VCaP (cell line): ENCODE measurements around the gene FOXD4L6.
"Not testable (repeated sequence)": the region's sequence is repeated elsewhere in the genome, so short reads cannot be mapped to it uniquely, and the experiment has no call there.

Experiments
- H3K27ac ChIP-seq: fragments of 450-650 bp; 2 replicates; pipeline ENCODE4 v1.5.1; 2017
- TF ChIP-seq, protein P1 (sequence below): fragments of 450-650 bp; conservative IDR thresholded peaks from 2 replicates; pipeline ENCODE4 v1.5.1; 2017; ENCODE audit warnings: mild to moderate bottlenecking, moderate library complexity

The FOXD4L6 gene

DNA sequence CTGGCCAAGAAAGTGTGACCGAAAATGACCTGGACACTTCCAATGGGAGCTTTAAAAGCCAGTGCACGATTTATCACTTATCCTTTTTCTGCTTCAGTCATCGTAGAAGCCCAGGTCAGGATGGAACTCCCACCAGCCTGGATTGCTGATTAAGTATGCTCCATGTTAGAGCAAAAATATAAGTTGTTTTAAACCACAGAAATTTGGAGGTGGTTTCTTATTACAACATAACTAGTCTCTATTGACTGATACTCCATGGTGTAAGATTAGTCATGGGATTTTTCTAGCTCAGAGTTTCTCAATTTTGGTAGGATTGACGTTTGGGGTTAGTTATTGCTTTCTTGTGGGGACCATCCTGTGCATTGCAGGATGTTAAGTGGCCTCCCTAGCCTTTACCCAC is 29.7 kb downstream of the FOXD4L6 start:
- not testable (repeated sequence) for H3K27ac ChIP-seq

DNA sequence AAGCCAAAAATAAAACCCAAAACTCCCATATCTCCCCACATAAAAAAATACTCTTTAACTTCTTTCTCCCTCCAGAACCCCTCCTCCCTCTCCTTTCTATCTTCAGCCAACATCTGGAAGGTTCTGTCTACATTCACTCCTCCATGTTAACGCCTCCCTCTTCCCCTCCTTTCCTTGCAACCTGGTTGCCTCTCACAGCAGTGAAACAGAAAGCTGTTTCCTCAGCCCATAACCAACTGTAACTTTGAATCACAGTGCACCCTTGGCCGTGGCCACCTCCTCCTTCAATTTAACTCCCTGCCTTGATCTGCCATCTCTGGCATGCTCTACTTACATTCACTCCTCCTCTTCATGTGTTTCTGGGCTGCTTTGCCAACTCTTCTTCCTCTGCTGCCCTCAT is 33.4 kb downstream of the FOXD4L6 start:
- not testable (repeated sequence) for H3K27ac ChIP-seq

DNA sequence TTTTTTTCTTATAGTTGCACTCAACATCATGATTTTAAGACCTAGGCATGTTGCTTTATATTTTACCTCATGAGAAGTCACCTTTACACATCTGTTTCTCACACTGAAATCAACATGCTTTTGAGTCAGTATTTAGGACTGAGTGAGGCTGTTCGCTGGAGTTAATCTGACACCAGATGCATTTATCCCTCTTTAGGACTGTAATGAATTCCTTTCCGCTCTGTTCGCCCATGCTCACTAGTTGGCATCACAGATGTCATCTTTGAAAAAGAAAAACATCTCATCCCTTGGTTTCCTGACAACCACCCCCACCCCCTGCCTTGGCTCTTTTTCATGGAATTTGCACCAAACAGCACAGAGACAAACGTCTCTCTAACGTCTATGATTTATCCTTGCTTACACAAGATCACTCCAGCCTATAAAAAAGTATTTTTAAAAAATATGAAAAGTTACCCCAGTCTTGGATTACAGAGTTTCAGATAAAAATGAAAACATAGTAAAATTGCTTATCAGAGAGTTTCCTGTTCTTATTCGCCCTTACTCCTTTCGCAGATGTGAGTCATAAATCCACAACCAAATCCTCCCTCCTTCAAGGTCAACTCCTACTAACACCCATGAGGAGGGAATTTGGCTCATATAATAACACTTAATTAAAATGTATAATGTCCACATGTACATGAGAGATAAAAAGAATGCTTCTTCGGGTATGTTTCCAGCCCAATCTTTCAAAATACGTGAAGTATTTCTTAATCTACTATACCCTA is 34.3 kb downstream of the FOXD4L6 start:
- H3K27ac ChIP-seq = not testable (repeated sequence)

DNA sequence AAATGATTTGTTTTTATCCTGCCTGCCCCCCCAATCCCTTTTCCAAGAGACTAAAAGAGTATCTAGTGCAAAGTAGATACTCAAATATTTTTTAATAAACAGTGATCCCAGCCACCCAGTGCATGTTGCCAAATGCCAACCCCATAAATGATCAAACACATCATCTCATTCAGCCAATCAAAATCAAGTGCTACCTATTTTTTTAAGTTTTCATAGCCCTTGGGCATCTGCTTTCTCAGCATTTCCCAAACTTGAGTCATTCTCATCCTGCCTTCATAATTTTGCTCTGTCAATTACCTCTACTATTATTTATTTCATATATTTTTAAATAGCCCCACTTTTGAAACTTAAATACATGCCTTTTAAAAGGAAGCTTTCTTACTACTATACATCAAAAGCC is 37.6 kb downstream of the FOXD4L6 start:
- not testable (repeated sequence) for H3K27ac ChIP-seq

DNA sequence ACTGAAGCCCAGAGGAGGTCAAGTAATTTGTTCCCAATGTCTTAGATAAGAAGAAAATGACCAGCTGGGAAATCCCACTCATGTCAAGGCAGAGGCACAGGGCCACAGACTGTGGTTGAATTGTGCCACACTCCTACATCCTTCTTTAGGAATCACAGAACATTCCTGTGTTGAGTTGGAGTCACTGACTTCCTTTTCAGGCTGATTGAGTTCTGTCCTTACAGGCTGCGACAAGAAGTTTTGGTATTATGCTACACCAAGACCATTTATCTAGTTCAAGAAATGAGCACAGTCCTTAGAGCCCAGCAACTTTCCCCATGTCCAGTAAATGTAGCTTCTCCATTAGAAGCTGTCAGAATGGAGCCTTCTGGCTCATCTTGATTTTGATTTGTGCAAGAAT is 38.1 kb downstream of the FOXD4L6 start:
- not testable (repeated sequence) for H3K27ac ChIP-seq

DNA sequence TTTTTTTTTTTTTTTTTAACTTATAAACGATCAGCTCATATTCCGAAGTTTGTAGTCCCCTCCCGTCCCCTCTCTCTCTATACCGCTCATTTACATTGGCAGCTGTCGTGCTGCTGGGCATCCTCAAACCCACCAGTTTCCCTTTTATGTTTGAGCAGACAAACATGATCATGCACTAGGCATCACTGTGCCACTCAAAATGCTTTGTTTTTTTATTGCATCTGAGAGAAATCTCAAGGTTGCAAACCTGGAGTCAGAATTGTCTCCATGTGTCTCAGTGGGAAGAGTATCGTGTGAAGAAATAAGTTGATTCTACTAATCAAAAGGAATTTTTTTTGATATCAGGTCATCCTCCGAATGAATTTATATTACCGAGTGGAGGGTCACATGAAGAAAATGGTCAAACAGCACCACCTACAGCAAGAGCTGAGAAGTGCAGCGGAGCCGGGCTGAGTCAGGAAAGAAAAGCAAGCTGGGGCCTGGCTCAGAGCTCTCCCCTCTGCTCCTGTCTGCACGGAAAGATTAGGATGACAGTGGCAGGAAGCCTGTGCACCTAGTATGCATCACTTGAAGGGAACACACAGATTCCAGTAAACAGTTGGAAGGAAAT is 39.9 kb downstream of the FOXD4L6 start:
- TF ChIP-seq, protein P1, sequence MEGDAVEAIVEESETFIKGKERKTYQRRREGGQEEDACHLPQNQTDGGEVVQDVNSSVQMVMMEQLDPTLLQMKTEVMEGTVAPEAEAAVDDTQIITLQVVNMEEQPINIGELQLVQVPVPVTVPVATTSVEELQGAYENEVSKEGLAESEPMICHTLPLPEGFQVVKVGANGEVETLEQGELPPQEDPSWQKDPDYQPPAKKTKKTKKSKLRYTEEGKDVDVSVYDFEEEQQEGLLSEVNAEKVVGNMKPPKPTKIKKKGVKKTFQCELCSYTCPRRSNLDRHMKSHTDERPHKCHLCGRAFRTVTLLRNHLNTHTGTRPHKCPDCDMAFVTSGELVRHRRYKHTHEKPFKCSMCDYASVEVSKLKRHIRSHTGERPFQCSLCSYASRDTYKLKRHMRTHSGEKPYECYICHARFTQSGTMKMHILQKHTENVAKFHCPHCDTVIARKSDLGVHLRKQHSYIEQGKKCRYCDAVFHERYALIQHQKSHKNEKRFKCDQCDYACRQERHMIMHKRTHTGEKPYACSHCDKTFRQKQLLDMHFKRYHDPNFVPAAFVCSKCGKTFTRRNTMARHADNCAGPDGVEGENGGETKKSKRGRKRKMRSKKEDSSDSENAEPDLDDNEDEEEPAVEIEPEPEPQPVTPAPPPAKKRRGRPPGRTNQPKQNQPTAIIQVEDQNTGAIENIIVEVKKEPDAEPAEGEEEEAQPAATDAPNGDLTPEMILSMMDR = peak; percentile 74
- not testable (repeated sequence) for H3K27ac ChIP-seq

DNA sequence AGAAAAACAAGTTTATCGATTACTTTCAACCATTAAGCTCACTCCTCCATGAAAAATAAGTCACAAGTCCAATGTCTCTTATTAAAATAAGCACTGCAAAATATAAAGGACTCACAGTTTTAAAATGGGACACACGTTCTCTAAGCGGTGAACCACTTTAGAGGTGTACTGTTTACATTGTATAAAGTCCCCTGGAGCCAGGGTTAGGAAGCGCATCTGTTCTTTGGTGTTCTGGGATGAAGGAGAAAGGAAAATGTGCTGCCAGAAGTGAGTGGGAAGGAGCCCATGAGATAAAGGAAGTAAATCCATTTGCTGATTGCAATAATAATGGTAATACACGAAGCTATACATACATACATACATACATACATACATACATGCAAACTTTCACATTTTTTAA is 40.6 kb downstream of the FOXD4L6 start:
- H3K27ac ChIP-seq = not testable (repeated sequence)

DNA sequence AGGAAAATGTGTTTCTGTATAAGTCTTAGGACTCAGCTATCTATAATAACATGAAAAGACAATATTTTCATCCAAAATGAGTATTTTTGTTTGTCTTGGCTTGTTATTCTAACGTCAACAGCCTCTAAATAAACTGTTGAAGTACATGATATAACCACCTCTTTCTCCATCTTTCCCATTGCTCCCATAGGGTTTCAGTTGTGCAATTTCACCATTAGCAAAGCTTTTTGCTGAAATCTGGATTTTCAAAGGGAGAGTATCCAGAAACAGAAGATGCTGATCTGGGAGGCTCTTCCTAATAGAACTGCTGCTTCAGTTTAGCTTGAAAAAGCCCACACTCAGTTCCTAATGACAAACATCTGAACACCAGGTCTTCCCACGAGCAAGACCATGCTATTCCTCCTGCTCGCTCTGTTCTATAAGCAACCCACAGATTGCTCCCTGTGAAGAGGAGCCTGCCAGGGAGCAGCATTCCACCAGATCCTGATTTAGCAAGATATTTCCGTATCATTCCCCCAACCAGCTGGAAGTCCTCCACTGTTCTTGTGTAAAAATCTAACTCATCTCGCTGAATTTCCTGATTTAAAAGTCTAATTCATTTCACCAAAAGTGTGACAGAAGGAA is 41.2 kb downstream of the FOXD4L6 start:
- H3K27ac ChIP-seq = not testable (repeated sequence)

DNA sequence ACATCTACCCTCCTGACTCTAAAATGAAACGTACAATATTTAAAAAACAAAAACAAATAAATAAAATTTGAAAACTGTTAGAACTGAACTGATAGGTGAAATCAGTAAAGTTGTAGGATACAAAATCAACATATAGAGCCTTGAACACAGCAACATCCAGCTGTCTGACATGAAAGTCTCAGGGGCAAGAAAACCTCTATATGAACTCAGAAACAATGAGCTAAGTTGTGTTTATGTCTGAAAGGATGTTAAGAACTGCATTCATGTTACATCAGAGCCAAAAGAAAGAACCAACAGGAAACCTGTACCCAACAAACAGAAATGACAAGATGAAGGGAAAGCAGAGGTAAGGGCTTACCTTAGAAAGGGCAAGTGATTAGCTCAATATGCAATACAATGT is 41.8 kb downstream of the FOXD4L6 start:
- H3K27ac ChIP-seq = not testable (repeated sequence)

DNA sequence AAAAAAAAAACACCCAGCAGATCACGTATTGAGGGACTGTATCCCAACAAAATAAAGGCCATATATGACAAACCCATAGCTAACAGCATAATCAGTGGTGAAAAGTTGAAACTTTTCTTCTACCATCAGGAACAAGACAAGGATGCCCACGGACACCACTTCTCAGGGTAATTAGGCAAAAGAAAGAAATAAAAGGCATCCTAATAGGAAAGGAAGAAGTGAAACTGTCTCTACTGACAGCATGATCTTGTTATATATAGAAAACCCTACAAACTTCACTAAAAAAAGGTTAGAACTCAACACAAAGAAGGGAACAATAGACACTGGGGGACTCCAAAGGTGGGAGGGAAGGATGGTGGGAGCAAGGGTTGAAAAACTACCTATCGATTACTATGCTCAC is 42.3 kb downstream of the FOXD4L6 start:
- not testable (repeated sequence) for H3K27ac ChIP-seq

DNA sequence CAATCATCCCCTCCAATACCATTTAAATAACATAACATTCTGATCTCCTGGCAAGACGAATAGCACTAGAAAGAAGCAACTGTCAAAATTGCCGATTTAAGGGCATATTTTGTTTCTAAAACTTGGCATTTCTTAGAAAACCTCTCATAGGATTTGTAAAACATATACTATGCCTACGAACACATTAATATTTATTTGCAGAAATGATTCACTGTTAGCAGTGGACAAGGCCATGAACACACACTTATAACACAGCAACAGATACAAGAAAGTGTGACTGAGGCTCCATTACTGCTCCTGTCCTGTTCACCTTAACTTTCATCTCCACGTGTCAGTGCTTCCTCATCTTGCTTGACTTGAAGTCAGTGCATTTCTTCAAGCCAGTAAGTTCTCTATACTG is 46.1 kb downstream of the FOXD4L6 start:
- not testable (repeated sequence) for H3K27ac ChIP-seq

DNA sequence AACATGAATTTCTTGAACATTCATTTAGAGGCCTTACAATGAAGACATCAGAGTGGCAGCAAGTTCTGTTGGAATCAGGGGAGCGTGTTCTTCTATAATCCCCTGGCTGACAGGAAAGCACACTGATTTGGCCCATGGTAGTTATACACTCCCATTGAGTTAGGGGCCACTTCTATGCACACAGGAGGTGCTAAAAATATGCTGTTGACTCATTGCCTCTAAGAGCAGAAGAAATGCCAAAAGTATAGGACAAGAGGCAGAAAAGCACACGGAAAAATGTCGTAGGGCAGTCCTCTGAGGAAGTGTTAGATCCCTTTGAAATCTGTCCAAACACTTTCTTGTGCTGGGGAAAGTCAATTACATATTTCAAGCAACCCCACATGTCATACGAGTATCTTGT is 49.0 kb downstream of the FOXD4L6 start:
- not testable (repeated sequence) for H3K27ac ChIP-seq

DNA sequence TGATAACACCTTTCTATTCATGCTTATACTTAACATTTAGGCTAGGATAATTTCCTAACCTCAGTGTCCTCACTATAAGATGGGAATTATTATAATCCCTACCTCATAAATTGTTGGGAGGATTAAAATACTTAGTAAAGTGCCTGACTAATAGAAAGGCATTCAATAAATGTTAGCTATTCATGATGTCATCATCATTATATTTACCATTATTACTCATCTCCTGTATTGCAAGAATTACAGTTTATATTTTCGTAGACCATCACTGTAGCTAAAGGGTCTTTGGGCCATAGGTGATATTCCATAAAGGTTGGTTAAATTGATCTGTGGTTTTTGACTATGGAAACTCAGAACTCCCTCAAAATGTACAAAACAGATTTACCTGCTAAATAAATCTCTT is 50.9 kb downstream of the FOXD4L6 start:
- H3K27ac ChIP-seq = not testable (repeated sequence)
